ENCODE results near the gene XRCC3. TPM values are rescaled to one million over a fixed set of nuclear protein-coding genes. Genes with fewer than 3 reads are reported as not detected.

XRCC3 gene
- total and polyA plus RNA-seq, 2 experiments from 2014 or later = 15.8 to 27.5 TPM

DNA sequence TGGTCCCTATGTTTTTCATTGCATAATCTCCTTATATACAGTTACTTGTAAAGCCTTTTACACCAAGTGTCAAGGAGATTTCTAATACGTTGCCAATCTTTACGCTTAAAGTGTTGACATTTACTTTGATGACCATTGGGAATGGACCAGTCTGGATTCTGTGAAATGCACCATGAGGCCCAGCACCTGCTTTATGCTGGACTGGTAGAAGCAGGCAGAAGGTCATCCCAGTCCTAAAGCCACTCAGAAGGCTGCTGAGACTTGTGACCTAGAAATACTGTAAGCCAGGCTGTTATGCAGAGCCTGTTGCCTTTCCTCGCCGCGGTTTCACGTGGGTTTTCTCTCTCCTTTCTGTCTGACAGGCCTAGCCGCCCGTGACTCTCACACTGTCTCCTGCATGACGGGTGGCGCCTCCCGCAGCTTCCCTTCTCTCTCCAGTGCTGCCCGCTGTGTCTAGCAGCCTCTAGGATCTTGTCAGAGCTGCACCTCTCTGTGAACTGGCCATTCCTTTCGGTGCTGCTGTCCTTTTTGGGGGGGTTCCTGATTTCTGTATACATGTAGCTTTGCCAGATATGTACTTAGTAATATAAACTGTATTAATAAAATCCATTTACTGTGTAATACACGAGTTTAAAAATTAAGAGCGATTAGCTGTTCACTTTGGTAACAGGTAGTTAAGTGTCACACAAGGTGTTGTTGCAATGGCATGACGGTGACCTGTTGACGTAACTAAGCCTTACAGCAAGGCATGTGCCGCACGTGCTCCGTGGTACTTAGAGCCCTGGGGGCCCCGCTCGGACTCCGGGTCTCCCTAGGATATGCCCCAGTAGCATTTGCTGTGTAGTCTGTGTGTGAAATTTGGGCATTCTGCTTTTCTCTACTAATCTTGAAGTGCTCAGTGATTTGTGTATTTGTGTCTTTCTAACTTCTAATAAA lies 29.7 kb downstream of the XRCC3 start:
- H3K27ac ChIP-seq = no peak overlapping the region
- no peaks in the 10 kb centered on the region for H3K27me3 ChIP-seq
- H3K4me1 ChIP-seq (ENCODE audit: low read depth) = no peaks in the 10 kb centered on the region
- H3K36me3 ChIP-seq = peaks cover 22% of the 10 kb centered on the region
- DNase-seq (ENCODE audit: low read depth in 1 of 2, low spot score in 1 of 2) = no peak
- H3K9me3 ChIP-seq (ENCODE audit: low read depth) = no peaks in the 10 kb centered on the region
- no peak overlapping the region for H3K4me3 ChIP-seq
- TF ChIP-seq, protein P1, sequence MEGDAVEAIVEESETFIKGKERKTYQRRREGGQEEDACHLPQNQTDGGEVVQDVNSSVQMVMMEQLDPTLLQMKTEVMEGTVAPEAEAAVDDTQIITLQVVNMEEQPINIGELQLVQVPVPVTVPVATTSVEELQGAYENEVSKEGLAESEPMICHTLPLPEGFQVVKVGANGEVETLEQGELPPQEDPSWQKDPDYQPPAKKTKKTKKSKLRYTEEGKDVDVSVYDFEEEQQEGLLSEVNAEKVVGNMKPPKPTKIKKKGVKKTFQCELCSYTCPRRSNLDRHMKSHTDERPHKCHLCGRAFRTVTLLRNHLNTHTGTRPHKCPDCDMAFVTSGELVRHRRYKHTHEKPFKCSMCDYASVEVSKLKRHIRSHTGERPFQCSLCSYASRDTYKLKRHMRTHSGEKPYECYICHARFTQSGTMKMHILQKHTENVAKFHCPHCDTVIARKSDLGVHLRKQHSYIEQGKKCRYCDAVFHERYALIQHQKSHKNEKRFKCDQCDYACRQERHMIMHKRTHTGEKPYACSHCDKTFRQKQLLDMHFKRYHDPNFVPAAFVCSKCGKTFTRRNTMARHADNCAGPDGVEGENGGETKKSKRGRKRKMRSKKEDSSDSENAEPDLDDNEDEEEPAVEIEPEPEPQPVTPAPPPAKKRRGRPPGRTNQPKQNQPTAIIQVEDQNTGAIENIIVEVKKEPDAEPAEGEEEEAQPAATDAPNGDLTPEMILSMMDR (IDR thresholded peaks at IDR 0.05; ENCODE audit: low read depth, low read length) = no peak

DNA sequence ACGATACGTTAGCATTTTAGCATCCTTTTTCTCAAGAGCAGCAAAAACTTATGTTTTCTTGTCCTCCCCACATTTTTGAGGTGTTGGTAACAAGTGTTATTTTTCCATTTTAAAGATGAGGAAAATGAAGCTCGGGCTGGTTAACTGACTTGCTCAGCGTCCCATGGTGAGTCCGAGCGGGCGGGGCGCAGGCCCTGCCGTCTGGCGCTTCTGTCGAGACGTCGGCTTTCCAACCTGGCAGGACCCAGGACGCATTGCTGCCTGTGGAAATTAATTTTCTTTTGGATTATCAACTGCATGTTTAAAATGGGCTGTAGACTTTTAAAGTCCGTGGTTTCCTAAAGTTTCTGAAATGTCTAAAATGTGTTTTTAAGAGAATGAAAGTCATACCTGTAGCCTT lies 30.4 kb downstream of the XRCC3 start:
- TF ChIP-seq, protein P1 (IDR thresholded peaks at IDR 0.05; ENCODE audit: low read depth, low read length) = no peak
- no peaks in the 10 kb centered on the region for H3K9me3 ChIP-seq (ENCODE audit: low read depth)
- no peaks in the 10 kb centered on the region for H3K27me3 ChIP-seq
- H3K4me3 ChIP-seq = no peak overlapping the region
- H3K36me3 ChIP-seq = peaks cover 24% of the 10 kb centered on the region
- no peaks in the 10 kb centered on the region for H3K4me1 ChIP-seq (ENCODE audit: low read depth)
- no peak for DNase-seq (ENCODE audit: low read depth in 1 of 2, low spot score in 1 of 2)
- H3K27ac ChIP-seq = no peak overlapping the region

DNA sequence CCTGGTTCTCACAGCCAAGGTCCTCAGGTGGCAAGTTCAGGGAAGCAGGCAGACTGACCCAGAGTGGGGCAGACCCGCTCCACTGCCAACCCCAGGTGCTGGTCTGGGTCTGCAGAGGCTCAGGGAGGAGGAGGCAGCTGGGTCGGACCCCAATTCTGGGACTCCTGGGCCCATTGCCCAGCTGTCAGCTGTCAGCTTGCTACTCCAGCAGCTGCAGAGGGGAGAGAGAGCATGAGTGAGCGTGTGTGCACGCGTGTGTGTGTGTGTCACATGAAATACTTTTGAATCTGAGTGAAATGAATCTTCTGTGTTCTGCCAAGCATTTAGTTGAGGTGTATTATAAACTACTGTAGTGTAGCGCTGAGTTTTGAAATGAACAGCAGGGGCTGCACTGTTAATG lies 30.8 kb downstream of the XRCC3 start:
- no peak for DNase-seq (ENCODE audit: low read depth in 1 of 2, low spot score in 1 of 2)
- H3K4me3 ChIP-seq = no peak overlapping the region
- TF ChIP-seq, protein P1 (IDR thresholded peaks at IDR 0.05; ENCODE audit: low read depth, low read length) = no peak
- H3K27ac ChIP-seq = no peak overlapping the region
- H3K4me1 ChIP-seq (ENCODE audit: low read depth) = no peaks in the 10 kb centered on the region
- H3K36me3 ChIP-seq = peaks cover 28% of the 10 kb centered on the region
- no peaks in the 10 kb centered on the region for H3K27me3 ChIP-seq
- no peaks in the 10 kb centered on the region for H3K9me3 ChIP-seq (ENCODE audit: low read depth)

DNA sequence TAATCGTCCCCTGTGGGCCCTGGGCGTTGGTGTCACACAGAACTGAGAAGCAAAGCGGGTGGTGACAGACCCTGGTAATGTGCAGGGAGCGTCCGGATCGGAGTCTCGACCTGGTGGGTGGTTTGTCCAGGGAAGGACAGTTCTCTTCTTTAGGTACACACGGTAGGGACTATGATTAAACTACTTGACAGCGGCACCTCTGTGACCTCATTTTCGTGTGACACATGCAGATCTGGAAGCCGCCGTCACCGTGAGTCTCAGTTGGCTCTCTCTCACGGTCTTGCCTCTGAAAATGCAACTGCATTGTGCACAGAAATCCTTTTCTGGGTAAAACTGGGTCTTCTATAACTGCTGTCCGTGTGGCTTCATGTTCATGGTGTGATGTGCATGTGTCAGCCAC lies 32.1 kb downstream of the XRCC3 start:
- TF ChIP-seq, protein P1 (IDR thresholded peaks at IDR 0.05; ENCODE audit: low read depth, low read length) = no peak
- no peak overlapping the region for H3K27ac ChIP-seq
- no peaks in the 10 kb centered on the region for H3K9me3 ChIP-seq (ENCODE audit: low read depth)
- peaks cover 32% of the 10 kb centered on the region for H3K36me3 ChIP-seq
- no peak overlapping the region for H3K4me3 ChIP-seq
- H3K4me1 ChIP-seq (ENCODE audit: low read depth) = peaks cover 4% of the 10 kb centered on the region
- DNase-seq (ENCODE audit: low read depth in 1 of 2, low spot score in 1 of 2) = no peak
- no peaks in the 10 kb centered on the region for H3K27me3 ChIP-seq

DNA sequence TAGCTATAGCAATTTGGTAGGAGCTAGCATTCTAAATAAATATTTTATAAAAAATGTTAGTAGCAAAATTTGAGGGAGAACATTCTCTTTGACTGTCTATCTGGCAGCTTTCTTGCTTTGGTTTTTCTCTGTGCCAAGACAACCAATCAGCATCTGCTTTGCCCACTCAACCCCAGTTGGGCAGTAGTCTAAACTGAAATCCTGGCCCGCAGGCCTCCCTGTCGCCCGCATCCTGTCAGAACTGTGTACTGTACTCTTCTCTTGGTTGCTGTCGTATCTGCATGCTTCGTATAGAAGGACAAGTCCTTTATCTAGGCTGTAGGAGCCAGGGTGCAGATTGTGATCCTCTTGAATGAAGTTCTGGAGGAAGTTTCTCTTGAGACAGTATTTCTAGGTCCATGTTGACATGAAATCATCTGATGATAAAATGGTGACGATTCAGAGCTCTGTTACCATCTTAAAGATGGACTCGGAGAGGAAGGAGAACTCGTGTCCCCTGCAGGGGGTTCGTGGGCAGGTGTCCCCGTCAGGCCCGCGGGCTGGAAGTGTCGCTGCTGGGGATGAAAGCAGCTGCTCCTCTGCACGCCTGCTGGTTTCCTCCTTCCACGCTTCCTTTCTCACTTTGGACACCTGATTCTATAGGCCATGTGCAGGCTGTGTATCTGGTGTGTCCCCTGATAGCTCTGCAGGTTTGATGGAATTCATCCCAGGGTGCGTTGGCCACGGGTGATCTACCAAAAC lies 34.6 kb downstream of the XRCC3 start:
- peaks cover 17% of the 10 kb centered on the region for H3K4me1 ChIP-seq (ENCODE audit: low read depth)
- no peak overlapping the region for H3K4me3 ChIP-seq
- no peak for DNase-seq (ENCODE audit: low read depth in 1 of 2, low spot score in 1 of 2)
- H3K36me3 ChIP-seq = peaks cover 29% of the 10 kb centered on the region
- H3K27ac ChIP-seq = no peak overlapping the region
- TF ChIP-seq, protein P1 (IDR thresholded peaks at IDR 0.05; ENCODE audit: low read depth, low read length) = no peak
- no peaks in the 10 kb centered on the region for H3K9me3 ChIP-seq (ENCODE audit: low read depth)
- no peaks in the 10 kb centered on the region for H3K27me3 ChIP-seq

Measured in cardiac muscle cell (in vitro differentiated cells and primary cell).